Activated CD8-positive, alpha-beta memory T cell treated with anti-CD3 and anti-CD28 coated beads for 48 hours (primary cell): ENCODE results near the gene FYN.
A peak's percentile ranks its signal among the peaks of the same experiment; 100 is the strongest.

Experiments
- DNase-seq, 3 experiments: peaks; one replicate each; pipeline ENCODE4 v3.0.0-alpha.2; 2020; ENCODE audit warnings: low read depth in 2 of 3, low spot score in 2 of 3

Gene FYN

GRCh38 chr6:111711984-111712752 is 161.1 kb downstream of the FYN start:
- DNase-seq, result no peak

DNA sequence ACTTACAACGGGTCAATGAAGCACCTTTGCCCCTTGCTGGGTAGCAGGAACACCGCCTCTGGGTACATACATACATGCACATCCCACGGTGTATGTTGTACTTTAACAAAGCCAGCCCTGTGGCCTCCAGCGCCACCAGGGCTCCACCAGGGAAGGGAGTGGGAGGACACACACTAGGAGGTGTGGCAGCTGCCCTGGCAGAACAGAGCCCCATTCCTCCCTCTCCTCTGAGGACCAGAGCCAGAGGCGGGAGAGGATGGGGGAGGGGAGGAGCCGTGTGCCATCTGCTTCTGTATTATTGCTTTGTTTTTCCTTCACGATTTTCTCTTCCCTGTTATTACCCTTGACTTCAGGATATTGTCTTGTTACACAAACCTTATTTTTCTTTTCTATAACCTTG is 161.8 kb downstream of the FYN start:
- DNase-seq, result no peak

DNA sequence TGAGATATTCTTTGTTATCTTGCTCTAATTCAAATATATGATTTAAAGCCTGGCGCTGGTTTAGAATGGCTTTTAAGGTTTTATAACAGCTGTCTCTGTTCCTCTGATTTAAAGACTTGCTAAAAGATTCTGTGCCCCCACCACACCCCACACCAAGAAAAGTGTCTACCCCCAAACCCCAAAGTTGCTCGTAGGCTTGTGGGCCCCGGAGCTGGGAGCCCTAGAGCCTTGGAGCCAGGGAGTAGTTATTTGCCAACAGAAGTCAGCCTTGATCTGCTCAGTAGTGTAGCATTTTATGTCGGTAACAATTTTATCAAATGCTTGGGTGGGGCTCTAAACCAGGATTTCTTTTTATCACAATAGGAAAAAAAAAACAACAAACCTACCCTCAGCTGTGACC is 162.3 kb downstream of the FYN start:
- no peak for DNase-seq

GRCh38 chr6:111710439-111710838 is 162.8 kb downstream of the FYN start:
- DNase-seq, result no peak

DNA sequence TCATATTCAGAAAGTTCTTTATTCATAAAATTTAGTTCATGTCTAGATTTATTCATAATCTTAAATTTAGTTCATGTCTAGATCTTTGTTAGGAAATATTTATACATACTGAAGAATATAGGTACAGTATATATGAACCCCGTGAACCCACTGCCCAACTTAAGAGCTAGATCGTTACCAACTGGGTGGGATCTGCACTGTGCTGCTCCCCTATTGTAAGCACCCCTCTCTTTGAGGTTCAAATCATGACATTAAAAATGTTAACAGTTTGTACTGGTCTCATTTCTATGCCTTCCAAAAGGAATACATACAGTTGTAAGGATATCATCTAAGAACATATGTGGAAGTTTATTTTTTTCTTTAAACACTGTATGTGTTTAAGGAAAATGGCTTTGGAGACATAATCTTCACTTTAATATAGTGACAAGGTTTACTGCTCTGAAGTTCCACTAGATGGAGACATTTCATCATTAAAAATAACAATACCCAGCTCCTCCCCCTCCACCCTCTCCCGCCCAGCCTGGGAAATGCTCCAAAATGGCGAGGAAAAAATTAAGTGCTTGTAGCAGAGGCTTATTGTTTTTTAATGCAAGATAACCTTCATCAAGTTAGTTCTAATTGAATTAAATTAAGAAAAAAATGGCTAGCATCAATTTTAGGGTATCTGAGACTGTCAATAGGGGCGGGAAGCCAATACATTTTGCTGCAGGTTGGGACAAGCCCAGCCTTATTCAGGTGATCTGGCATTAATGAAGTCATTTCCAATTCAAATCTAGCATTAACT is 163.4 kb downstream of the FYN start:
- peak in 1 of 3 experiments; percentile 19 for DNase-seq

DNA sequence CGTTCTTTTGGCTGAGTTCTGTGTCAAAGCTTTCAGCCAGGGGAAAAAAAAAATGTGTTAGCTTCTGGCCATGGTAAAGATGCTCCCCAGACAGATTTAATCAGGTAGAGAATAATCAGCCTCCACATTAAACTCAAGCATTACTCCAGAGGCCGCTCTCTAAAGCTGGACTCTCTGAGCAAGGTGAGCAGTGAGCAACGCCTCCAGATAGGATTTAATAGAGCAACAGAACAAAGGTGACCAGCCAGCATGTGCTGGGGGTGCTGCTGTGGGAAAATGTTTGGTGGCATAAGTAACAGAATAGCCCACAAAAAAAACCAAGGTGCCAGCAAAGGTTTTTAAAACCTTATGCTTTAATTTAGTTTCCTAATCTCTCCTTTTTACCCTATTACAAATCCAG is 164.1 kb downstream of the FYN start:
- no peak for DNase-seq

DNA sequence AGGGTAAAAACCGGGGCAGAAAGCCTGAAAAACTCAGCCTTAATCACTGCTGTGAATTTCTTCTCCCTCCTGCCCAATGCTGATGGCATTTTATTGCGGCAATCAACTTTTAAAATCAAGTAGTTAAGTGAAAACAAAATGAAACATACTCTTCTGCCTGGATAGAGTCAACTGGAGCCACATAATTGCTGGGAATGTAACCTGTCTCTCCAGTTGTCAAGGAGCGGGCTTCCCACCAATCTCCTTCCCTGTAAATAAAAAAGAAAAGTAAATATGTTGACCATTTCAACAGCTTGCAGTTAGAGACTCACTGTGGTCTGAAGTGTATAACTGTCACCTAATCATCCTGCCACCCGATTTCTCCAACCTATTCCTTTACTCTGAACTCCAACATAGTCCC is 165.5 kb downstream of the FYN start:
- DNase-seq, result no peak

DNA sequence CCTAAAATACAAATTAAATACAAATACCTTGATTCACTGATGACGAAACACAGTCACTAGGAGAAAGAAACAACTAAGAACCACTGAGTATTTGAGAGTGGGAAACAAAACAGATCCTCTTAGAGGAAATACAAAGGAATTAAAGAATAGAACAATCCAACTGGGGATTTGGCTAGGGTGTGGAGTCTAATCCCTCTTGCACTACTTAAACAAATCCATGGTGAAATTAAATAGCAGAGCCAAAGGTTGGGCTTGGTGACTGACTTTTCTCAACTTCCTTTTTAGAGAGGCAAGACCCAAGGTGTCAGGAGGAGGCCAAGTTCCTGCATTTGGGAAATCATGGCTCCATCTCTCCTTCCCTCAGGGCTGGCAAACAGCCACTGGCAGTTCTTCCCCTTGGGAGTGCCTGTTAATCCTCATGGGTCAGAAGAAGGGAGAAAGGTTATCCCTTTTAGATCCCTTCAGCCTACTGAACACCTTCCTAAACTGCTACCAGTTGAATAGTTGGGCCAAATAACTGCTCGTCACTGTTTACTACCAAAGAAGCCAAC is 166.3 kb downstream of the FYN start:
- no peak for DNase-seq

- no peak for DNase-seq
Observed at GRCh38 chr6:111703723-111704122, 169.5 kb downstream of the FYN start.

- DNase-seq, result no peak
Observed at GRCh38 chr6:111702268-111702667, 171.0 kb downstream of the FYN start.

GRCh38 chr6:111701146-111701545 is 172.1 kb downstream of the FYN start:
- no peak for DNase-seq

DNA sequence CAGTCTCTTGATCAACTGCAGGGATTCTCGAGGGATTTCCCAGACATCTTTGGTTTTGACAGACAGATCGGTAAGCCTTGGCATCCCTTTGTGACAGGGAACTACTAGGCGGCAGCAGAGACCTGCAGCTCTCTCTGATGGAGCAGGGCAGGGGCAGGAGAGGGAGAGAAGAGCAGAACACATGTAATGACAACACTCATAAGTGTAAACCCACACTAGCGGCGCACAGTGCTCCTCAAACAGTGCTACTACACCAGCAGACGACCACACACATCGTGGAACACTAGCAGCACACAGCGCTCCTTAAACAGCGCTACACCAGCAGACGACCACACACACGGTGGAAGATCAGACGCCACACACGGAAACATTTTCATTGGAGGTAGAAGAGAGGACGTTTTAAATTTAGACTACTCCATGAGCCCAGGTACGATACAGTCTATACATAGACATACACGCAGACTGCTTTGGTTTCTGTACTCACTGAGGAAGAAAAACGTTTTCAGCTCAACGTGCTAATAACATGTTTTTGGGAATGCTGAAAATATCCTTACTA is 173.0 kb downstream of the FYN start:
- no peak for DNase-seq

DNA sequence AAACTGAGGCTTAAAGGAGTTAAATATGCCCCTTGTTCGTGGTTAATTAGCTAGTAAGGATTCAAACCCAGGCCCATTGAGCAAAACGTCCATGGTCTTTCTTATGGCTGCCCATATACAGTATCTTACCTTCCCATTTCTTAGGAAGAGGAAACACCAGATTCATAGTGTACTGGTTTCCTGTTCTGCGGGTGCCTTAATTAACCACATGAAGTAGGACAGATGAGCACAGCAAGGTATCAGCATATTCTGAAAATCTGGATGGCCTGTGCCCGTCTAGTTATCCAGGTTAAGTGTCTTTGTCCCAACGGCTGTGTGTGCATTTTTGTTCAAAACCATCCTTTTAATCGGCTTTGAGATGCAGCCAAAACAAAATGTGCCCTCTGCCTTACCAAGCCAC is 174.1 kb downstream of the FYN start:
- DNase-seq, result no peak

DNA sequence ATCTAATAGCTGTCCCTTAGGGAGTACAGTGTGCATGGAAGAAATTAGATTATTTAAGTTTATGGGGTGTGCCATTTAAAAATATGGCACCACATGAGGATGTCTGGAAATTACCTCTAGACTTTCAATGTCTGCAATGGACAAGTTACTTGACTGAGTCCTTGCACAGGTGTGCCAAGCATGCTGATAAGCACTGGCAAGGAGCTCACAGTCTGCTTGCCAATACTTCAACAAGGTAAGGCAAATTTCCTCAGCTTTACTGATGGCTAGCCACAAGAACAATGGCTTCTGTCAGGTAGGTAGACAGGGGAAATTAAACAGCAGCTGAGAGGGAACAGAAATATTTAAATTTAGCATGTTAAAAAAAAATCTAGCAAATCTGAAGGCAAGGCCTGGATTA is 176.4 kb downstream of the FYN start:
- DNase-seq, result no peak

GRCh38 chr6:111692327-111693164 is 180.7 kb downstream of the FYN start:
- DNase-seq, result no peak

DNA sequence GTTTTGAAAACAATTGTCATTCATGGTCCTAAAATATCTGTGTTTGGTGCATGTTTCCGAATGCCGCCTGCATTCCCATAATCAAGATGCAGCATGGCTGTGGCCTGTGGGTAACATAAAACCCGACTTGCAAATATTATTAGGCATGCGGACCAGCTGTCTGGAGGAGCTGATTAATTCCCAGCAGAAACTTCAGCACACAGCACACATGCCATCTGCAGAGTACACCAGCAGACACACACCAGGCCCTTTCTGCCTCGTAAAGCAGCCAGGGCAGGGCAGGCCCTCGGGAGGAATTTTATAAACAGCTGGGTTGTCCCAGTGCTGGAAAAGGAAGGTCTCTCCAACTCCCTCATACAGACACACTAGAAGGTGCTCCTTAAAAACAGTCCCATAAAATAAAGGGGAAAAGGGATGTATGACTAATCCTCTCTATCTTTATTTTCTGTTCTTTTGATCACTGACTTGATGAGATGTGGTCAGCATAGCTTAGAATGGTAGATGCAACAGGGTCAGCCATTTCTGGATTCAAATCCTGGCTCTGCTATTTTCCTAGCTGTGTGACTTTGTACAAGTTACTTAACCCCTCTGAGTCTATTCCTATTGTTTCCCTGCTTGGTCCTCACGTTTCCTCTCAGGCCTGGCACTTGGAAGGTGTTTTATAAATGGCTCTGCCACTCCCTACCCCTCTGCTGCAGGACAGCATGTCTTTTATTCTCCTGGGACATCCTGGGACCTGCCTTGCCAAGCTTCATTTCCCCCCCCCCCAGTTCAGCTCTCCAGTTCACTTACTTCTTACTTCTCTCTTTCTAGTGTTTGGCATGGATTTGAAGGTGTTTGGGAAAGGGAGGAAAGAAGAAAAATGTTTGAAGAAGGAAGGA is 181.7 kb downstream of the FYN start:
- DNase-seq, result no peak

GRCh38 chr6:111689946-111690345 is 183.3 kb downstream of the FYN start:
- DNase-seq, result no peak

DNA sequence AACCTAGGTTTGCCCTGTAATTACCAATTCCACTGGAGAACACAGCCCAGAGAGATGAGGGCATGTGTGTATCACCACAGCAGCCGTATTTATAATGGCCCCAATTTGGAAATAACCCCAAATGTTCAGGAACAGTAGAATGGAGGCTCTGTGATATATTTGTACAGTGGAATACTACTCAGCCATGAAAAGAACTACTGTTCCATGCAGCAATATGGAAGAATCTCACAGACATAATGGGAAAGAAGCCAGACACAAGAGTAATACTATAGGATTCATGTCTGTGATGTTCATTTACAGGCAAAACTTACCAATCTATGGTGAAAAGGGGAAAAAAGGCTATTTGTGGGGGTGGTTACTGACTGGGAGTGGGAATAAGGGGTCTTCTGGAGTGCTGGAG is 183.8 kb downstream of the FYN start:
- DNase-seq, result no peak

GRCh38 chr6:111688331-111688730 is 184.9 kb downstream of the FYN start:
- DNase-seq, result no peak

GRCh38 chr6:111687652-111688051 is 185.6 kb downstream of the FYN start:
- DNase-seq, result no peak
